ENCODE data around the gene CRIP1. TPM values are rescaled to one million over a fixed set of nuclear protein-coding genes. Genes with fewer than 3 reads are reported as not detected.

The CRIP1 gene
- total RNA-seq, 1 donor from 2014 or later = 65.9 TPM

DNA sequence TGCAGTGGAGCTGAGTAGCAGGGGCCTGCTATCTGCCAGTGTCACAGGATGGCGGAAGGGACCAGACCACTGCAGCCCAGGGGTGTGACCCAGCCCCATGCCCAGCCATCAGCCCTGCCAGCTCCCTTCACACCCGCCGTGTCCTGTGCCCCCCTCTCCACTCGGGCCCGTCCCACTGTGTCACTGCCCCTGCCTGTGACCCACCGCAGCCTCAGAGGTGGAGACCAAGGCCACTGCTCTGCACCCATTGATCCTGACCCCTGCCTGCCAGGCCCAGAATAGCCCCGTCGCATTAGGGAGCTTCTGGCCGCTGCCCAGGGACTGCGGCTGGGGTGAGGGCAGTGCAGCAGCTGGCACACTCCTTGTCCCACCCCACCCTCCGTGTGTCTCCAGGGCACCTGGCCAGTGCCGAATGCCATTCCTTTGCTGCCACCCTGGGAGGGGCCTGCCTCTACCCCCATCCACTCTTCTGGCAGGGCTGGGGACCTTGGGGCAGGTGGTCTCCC is 14.1 kb upstream of the CRIP1 start:
- Histone ChIP-seq H3K4me1 (peaks cover 93% of the 10 kb centered on the region), H3K27ac (replicated peaks) (peak overlapping the region; percentile 100), H3K36me3 (peaks cover 3% of the 10 kb centered on the region), H3K9me3 (replicated peaks) (no peaks in the 10 kb centered on the region), H3K27me3 (ENCODE audit: low read depth) (no peaks in the 10 kb centered on the region), H3K4me3 (peak overlapping the region; percentile 92)
- TF ChIP-seq, protein P1, sequence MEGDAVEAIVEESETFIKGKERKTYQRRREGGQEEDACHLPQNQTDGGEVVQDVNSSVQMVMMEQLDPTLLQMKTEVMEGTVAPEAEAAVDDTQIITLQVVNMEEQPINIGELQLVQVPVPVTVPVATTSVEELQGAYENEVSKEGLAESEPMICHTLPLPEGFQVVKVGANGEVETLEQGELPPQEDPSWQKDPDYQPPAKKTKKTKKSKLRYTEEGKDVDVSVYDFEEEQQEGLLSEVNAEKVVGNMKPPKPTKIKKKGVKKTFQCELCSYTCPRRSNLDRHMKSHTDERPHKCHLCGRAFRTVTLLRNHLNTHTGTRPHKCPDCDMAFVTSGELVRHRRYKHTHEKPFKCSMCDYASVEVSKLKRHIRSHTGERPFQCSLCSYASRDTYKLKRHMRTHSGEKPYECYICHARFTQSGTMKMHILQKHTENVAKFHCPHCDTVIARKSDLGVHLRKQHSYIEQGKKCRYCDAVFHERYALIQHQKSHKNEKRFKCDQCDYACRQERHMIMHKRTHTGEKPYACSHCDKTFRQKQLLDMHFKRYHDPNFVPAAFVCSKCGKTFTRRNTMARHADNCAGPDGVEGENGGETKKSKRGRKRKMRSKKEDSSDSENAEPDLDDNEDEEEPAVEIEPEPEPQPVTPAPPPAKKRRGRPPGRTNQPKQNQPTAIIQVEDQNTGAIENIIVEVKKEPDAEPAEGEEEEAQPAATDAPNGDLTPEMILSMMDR (IDR thresholded peaks at IDR 0.05; ENCODE audit: borderline replicate concordance) = peak; percentile 27
- intact Hi-C loops (cut with micrococcal nuclease) = no loop called here
- peak; percentile 83 for DNase-seq

DNA sequence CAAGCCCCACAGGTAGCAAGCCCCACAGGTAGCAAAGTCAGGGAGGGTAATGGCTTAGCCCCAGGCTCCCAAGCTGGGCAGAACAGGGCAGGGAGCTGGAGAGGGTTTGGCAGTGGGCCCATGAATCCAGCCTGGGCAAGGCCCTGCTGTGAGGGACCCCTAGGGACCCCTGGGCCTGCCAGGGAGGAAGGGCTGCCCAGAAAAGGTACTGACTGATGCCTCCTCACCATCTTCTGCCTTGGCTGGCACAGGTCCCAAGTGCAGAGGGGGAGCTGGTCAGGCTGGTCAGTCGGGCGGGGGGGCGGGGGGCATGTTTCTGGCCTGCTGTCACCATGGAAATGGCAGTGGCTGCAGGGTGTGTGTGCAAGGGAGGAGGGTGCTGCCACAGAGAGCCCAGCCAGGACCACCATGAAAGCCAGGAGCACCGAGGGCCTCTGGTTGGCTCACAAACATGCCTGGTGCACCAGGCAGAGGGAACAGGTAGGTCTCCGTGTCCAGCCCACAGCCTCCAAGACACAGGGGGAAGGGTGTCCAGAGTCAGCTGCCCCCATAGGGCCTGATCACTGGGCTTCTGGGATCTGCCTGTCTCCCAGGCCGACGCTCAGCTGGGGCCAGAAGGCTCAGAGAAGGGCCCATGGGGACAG is 13.5 kb upstream of the CRIP1 start:
- peak overlapping the region; percentile 92 for H3K4me3 ChIP-seq
- no peaks in the 10 kb centered on the region for H3K9me3 ChIP-seq (replicated peaks)
- peaks cover 5% of the 10 kb centered on the region for H3K36me3 ChIP-seq
- peak overlapping the region; percentile 100 for H3K27ac ChIP-seq (replicated peaks)
- TF ChIP-seq, protein P1 (IDR thresholded peaks at IDR 0.05; ENCODE audit: borderline replicate concordance) = no peak
- DNase-seq = peak; percentile 44
- intact Hi-C loops (cut with micrococcal nuclease) = no loop called here
- H3K27me3 ChIP-seq (ENCODE audit: low read depth) = no peaks in the 10 kb centered on the region
- H3K4me1 ChIP-seq = peaks cover 91% of the 10 kb centered on the region

DNA sequence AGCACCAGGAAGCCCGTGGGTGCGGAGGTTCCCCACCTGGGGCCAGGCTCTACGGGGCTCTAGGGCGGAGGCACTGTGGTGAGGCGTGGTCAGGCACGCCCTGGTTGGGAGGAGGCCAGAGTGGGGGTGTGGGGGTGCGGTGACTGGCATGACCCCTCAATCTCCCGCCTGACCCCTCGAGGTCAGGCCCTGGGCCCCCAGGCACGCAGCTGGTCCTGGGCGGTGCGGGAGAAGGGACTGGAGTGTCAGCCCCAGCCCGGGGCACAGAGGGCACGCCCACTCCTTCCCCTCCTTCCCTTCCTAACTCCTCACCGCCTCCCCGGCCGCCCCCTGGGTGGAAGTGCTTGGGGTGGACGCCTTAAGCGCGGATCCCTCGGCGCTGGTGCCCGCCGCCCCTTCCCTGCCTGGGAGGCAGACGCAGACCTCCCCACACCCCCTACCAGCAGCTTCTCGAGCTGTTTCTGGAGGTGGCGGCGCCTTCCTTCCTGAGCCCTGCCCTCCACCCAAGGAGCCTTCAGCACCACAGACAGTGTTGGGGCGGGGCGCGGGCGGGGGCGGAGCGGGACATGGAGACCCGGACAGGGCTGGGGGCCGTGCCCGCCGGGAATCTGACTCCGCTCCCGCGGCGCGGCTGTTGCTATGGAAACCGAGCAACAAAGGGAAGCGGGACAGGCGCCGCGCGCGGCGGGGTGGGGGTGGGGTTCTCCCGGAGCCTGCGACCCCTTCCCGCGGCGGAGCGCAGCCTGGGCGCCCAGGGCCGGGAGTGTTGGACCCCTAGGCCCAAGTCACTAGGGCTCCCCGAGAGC is 12.8 kb upstream of the CRIP1 start:
- Histone ChIP-seq H3K9me3 (replicated peaks) (no peaks in the 10 kb centered on the region), H3K4me3 (peak overlapping the region; percentile 92), H3K27ac (replicated peaks) (peak overlapping the region; percentile 100), H3K27me3 (ENCODE audit: low read depth) (no peaks in the 10 kb centered on the region), H3K4me1 (peaks cover 91% of the 10 kb centered on the region), H3K36me3 (peaks cover 13% of the 10 kb centered on the region)
- TF ChIP-seq, protein P1 (IDR thresholded peaks at IDR 0.05; ENCODE audit: borderline replicate concordance) = no peak
- intact Hi-C loops (cut with micrococcal nuclease) = no loop called here
- peak; percentile 97 for DNase-seq

DNA sequence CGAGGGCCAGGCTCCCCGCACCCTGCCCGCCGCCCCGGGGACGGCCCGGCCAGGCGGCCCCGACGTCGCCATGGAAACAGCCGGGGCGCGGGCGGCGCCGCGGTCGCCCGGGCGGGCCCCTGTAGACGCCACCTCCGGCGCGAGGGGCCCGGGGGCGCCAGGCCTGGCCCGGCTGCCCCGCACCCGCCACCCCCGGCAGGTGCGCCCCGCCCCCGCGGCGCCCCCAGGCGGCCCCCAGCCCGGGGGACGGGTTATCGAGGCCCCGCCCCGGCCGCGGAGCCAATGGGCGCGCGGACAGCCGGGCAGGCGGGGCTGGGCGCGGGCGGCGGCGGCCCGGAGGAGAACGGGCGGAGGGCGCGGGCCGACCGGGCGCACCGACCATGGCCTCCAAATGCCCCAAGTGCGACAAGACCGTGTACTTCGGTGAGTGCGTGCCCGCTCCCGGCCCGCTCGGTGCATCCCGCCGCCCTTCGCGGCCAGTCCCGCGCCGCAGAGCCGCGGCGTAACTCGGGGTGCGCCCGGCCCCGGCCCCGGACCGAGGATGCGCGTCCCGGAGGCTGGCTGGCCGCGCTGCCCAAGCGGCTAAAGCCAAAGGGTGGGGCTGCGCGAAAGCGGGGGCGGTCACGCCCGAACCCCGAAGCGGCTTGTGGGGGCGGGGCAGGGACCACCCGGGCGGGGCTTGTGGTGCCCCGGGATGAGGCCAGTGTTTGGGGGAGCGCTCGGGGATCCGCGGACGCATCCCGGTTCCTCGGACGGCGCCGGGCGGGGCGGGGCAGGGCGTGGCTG is 12.0 kb upstream of the CRIP1 start, which contains the start of gene CRIP2:
Gene CRIP2 (plus strand): TSS at position 339 of the 786 bp plus-strand sequence. CDS start 42 bp downstream, at position 381.
- H3K9me3 ChIP-seq (replicated peaks) = no peaks in the 10 kb centered on the region
- peak; percentile 77 for DNase-seq
- intact Hi-C loops (cut with micrococcal nuclease) = no loop called here
- peak within 1 kb of the TSS; percentile 100 for H3K27ac ChIP-seq (replicated peaks)
- TF ChIP-seq, protein P1 (IDR thresholded peaks at IDR 0.05; ENCODE audit: borderline replicate concordance) = no peak
- peaks cover 19% of the 10 kb centered on the region for H3K36me3 ChIP-seq
- no peaks in the 10 kb centered on the region for H3K27me3 ChIP-seq (ENCODE audit: low read depth)
- peaks cover 91% of the 10 kb centered on the region for H3K4me1 ChIP-seq
- H3K4me3 ChIP-seq = peak within 1 kb of the TSS; percentile 92
